Mammary epithelial cell (primary cell): ENCODE data around the gene FOSL1.

Source experiments
- CTCF ChIP-seq, 2 donors: IDR thresholded peaks in 1 of 2; conservative IDR thresholded peaks in 1 of 2; 2 replicates each; pipeline ENCODE4 v1.5.1; 2011 to 2012; ENCODE audit warnings: inconsistent platforms in 2 of 2, low read length in 2 of 2, mild to moderate bottlenecking in 2 of 2, control low read depth in 1 of 2, low read depth in 1 of 2; ENCODE audit not compliant: insufficient read depth in 1 of 2; ENCODE audit errors: extremely low read depth in 1 of 2
- EZH2 ChIP-seq: IDR thresholded peaks from 2 replicates; pipeline ENCODE4 v1.6.1; 2012; ENCODE audit warnings: low read length, inconsistent platforms, borderline replicate concordance

GRCh38 chr11:65859095-65859811 lies 40.9 kb downstream of the FOSL1 start:
- no peak for TF ChIP-seq CTCF (conservative IDR thresholded peaks at IDR 0.05 in 1 of 2, IDR thresholded peaks at IDR 0.05 in 1 of 2; ENCODE audit: extremely low read depth in 1 of 2, insufficient read depth in 1 of 2, low read depth in 1 of 2, low read length in 2 of 2)
- no peak for TF ChIP-seq EZH2
